GM23338 (cell line): Measurements from ENCODE around the gene ZDHHC17.

Experiments
- EZH2phosphoT487 ChIP-seq: fragments of 200-600 bp; sonication (generic); IDR thresholded peaks from one replicate; pipeline ENCODE4 v1.8.1; 2018; ENCODE audit warnings: antibody characterized with exemption; ENCODE audit not compliant: unreplicated experiment
- POLR2AphosphoS5 ChIP-seq: IDR thresholded peaks from 2 replicates; pipeline ENCODE4 v1.6.1; 2016; ENCODE audit warnings: antibody characterized with exemption, low read depth
- STAT1 ChIP-seq: IDR thresholded peaks from one replicate; pipeline ENCODE4 v1.6.1; 2016; ENCODE audit warnings: antibody characterized with exemption; ENCODE audit not compliant: unreplicated experiment
- TF ChIP-seq, protein P1 (sequence below), 2 experiments: fragments of 200-600 bp in 1 of 2; sonication (generic) in 1 of 2; conservative IDR thresholded peaks; 2 replicates each; pipeline versions ENCODE4 v1.5.1 to v1.6.1; 2016 to 2017; ENCODE audit warnings: antibody characterized with exemption in 2 of 2, low read depth in 2 of 2, mild to moderate bottlenecking in 2 of 2, moderate library complexity in 1 of 2
- TF ChIP-seq, protein P2 (sequence below): IDR thresholded peaks from 2 replicates; pipeline ENCODE4 v1.6.1; 2016; ENCODE audit warnings: antibody characterized with exemption
- TF ChIP-seq, protein P3 (sequence below): IDR thresholded peaks from one replicate; pipeline ENCODE4 v1.6.1; 2018; ENCODE audit warnings: antibody characterized with exemption; ENCODE audit not compliant: unreplicated experiment

- TF ChIP-seq, protein P1, sequence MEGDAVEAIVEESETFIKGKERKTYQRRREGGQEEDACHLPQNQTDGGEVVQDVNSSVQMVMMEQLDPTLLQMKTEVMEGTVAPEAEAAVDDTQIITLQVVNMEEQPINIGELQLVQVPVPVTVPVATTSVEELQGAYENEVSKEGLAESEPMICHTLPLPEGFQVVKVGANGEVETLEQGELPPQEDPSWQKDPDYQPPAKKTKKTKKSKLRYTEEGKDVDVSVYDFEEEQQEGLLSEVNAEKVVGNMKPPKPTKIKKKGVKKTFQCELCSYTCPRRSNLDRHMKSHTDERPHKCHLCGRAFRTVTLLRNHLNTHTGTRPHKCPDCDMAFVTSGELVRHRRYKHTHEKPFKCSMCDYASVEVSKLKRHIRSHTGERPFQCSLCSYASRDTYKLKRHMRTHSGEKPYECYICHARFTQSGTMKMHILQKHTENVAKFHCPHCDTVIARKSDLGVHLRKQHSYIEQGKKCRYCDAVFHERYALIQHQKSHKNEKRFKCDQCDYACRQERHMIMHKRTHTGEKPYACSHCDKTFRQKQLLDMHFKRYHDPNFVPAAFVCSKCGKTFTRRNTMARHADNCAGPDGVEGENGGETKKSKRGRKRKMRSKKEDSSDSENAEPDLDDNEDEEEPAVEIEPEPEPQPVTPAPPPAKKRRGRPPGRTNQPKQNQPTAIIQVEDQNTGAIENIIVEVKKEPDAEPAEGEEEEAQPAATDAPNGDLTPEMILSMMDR (conservative IDR thresholded peaks at IDR 0.05; ENCODE audit: low read depth in 2 of 2) = no peak
- TF ChIP-seq POLR2AphosphoS5 = no peak
- no peak for TF ChIP-seq EZH2phosphoT487
- no peak for TF ChIP-seq STAT1
- TF ChIP-seq, protein P2, sequence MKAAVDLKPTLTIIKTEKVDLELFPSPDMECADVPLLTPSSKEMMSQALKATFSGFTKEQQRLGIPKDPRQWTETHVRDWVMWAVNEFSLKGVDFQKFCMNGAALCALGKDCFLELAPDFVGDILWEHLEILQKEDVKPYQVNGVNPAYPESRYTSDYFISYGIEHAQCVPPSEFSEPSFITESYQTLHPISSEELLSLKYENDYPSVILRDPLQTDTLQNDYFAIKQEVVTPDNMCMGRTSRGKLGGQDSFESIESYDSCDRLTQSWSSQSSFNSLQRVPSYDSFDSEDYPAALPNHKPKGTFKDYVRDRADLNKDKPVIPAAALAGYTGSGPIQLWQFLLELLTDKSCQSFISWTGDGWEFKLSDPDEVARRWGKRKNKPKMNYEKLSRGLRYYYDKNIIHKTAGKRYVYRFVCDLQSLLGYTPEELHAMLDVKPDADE = no peak
- TF ChIP-seq, protein P3, sequence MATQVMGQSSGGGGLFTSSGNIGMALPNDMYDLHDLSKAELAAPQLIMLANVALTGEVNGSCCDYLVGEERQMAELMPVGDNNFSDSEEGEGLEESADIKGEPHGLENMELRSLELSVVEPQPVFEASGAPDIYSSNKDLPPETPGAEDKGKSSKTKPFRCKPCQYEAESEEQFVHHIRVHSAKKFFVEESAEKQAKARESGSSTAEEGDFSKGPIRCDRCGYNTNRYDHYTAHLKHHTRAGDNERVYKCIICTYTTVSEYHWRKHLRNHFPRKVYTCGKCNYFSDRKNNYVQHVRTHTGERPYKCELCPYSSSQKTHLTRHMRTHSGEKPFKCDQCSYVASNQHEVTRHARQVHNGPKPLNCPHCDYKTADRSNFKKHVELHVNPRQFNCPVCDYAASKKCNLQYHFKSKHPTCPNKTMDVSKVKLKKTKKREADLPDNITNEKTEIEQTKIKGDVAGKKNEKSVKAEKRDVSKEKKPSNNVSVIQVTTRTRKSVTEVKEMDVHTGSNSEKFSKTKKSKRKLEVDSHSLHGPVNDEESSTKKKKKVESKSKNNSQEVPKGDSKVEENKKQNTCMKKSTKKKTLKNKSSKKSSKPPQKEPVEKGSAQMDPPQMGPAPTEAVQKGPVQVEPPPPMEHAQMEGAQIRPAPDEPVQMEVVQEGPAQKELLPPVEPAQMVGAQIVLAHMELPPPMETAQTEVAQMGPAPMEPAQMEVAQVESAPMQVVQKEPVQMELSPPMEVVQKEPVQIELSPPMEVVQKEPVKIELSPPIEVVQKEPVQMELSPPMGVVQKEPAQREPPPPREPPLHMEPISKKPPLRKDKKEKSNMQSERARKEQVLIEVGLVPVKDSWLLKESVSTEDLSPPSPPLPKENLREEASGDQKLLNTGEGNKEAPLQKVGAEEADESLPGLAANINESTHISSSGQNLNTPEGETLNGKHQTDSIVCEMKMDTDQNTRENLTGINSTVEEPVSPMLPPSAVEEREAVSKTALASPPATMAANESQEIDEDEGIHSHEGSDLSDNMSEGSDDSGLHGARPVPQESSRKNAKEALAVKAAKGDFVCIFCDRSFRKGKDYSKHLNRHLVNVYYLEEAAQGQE = no peak
Observed at GRCh38 chr12:76757694-76758093, 6.2 kb upstream of the ZDHHC17 start.
